GM18870 (cell line): ENCODE measurements around the gene IL34.

Experiments used
- ATAC-seq: cut with Tn5 transposase; IDR thresholded peaks from one replicate; pipeline ENCODE4 v1.9.1; 2021; ENCODE audit warnings: moderate library complexity; ENCODE audit not compliant: unreplicated experiment

Gene IL34

GRCh38 chr16:70687102-70687511 lies 40.7 kb downstream of the IL34 start:
- ATAC-seq = no peak

GRCh38 chr16:70687671-70688245 lies 41.4 kb downstream of the IL34 start:
- no peak for ATAC-seq

- ATAC-seq = no peak
Observed at GRCh38 chr16:70688246-70688742, 41.9 kb downstream of the IL34 start.

GRCh38 chr16:70689035-70689969 lies 42.9 kb downstream of the IL34 start:
- no peak for ATAC-seq

- no peak for ATAC-seq
Observed at GRCh38 chr16:70689970-70690891, 43.9 kb downstream of the IL34 start.

- no peak for ATAC-seq
Observed at GRCh38 chr16:70691223-70692129, 45.1 kb downstream of the IL34 start.

GRCh38 chr16:70692130-70692872 lies 45.9 kb downstream of the IL34 start:
- ATAC-seq = no peak

GRCh38 chr16:70692873-70693671 lies 46.7 kb downstream of the IL34 start:
- ATAC-seq = no peak

- no peak for ATAC-seq
Observed at GRCh38 chr16:70694088-70694867, 47.9 kb downstream of the IL34 start.

GRCh38 chr16:70694868-70695218 lies 48.5 kb downstream of the IL34 start:
- no peak for ATAC-seq

GRCh38 chr16:70695331-70696070 lies 49.1 kb downstream of the IL34 start:
- ATAC-seq = no peak

- ATAC-seq = no peak
Observed at GRCh38 chr16:70696355-70696754, 50.0 kb downstream of the IL34 start.

- no peak for ATAC-seq
Observed at GRCh38 chr16:70696952-70697593, 50.7 kb downstream of the IL34 start.

GRCh38 chr16:70697594-70698170 lies 51.3 kb downstream of the IL34 start:
- no peak for ATAC-seq

- ATAC-seq = no peak
Observed at GRCh38 chr16:70698901-70699300, 52.5 kb downstream of the IL34 start.

GRCh38 chr16:70699696-70700095 lies 53.3 kb downstream of the IL34 start:
- ATAC-seq = no peak
